Uterus (tissue), 4 donors: ENCODE data around the gene RRAD. TPM values are rescaled to one million over a fixed set of nuclear protein-coding genes. Genes with fewer than 3 reads are reported as not detected.
"Not testable (repeated sequence)": the region's sequence is repeated elsewhere in the genome, so short reads cannot be mapped to it uniquely, and the experiment has no call there.

Source experiments
- DNase-seq, 2 donors: peaks; one replicate each; pipeline ENCODE4 v3.0.0-alpha.2; 2019 to 2020
- H3K27ac ChIP-seq, 2 donors: fragments of 200-600 bp; sonication (generic); 1 replicate in 1 of 2; 2 replicates in 1 of 2; pipeline ENCODE4 v1.5.1; 2016 to 2018
- H3K27me3 ChIP-seq, 2 donors: fragments of 200-600 bp; sonication (generic); one replicate each; pipeline ENCODE4 v1.5.1; 2018 to 2019; ENCODE audit warnings: control low read depth in 1 of 2
- H3K36me3 ChIP-seq, 2 donors: fragments of 200-600 bp; sonication (generic); one replicate each; pipeline ENCODE4 v1.5.1; 2019; ENCODE audit warnings: control low read depth in 1 of 2
- H3K4me1 ChIP-seq, 2 donors: fragments of 200-600 bp; sonication (generic); one replicate each; pipeline ENCODE4 v1.5.1; 2018 to 2019; ENCODE audit warnings: control low read depth in 1 of 2
- H3K4me3 ChIP-seq, 2 donors: fragments of 200-600 bp; sonication (generic); 1 replicate in 1 of 2; 2 replicates in 1 of 2; pipeline ENCODE4 v1.5.1; 2018 to 2019; ENCODE audit warnings: mild to moderate bottlenecking in 1 of 2
- H3K9me3 ChIP-seq, 2 donors: fragments of 200-600 bp; sonication (generic); one replicate each; pipeline ENCODE4 v1.5.1; 2019; ENCODE audit warnings: control low read depth in 1 of 2
- CTCF ChIP-seq, 4 experiments: fragments of 200-600 bp in 2 of 4; fragments of 450-650 bp in 2 of 4; sonication (generic) in 2 of 4; IDR thresholded peaks; one replicate each; pipeline ENCODE4 v1.5.1; 2016 to 2019; ENCODE audit warnings: antibody characterized with exemption in 4 of 4, mild to moderate bottlenecking in 2 of 4, moderate library complexity in 1 of 4
- POLR2A ChIP-seq, 2 donors: fragments of 450-650 bp; IDR thresholded peaks; one replicate each; pipeline ENCODE4 v1.6.1; 2016; ENCODE audit warnings: antibody characterized with exemption in 2 of 2, mild to moderate bottlenecking in 1 of 2, moderate library complexity in 1 of 2
- intact Hi-C: fragments of 100-400 bp; cut with DNase I; formaldehyde crosslinking; loops from one replicate; pipeline ENCODE4 v1.15.1; 2023; ENCODE audit warnings: low total_unique reads
- total RNA-seq, 4 donors: library from RNA; depleted of rRNA in 3 of 4; stranded (reverse); fragments of >200 nt in 3 of 4; gene quantifications; one replicate each; pipeline versions ENCODE4 v1.1.0 to v1.2.4, GENCODE V29; 2014 to 2023
- donor health status: DM: yes; HTN: yes; CAD: no.

The RRAD gene
- total RNA-seq = 10 to 100 TPM in 3 of 4 donors, 1 to 10 TPM in 1; 7.5 to 32.8 (median 18.8) TPM

- Histone ChIP-seq H3K4me1 (peaks cover 0 to 4% of the 10 kb centered on the region in 2 donors), H3K27me3 (no peaks in the 10 kb centered on the region), H3K9me3 (no peaks in the 10 kb centered on the region), H3K27ac (peak within 1 kb of the TSS; percentile 79 to 82), H3K36me3 (no peaks in the 10 kb centered on the region), H3K4me3 (peak within 1 kb of the TSS; percentile 30 to 51)
- peak; percentile 70 to 80 for DNase-seq
- intact Hi-C loops = no loop called here
- TF ChIP-seq CTCF (IDR thresholded peaks at IDR 0.05) (no peak), POLR2A (IDR thresholded peaks at IDR 0.05) (peak; percentile 52 to 61)
These were observed at the start of gene RRAD for GRCh38 chr16:66925322-66925840. TSS of gene RRAD (minus strand) at chr16:66925535. CDS start at chr16:66925179, 356 bp downstream.

GRCh38 chr16:66974932-66975246 lies 49.6 kb upstream of the RRAD start:
- not testable (repeated sequence) for H3K4me3 ChIP-seq, DNase-seq
- intact Hi-C loops = loop anchor here (5.0 kb wide), 1 partner anchor 182 kb away; the partner anchor contains the start of genes FBXL8 and TRADD

GRCh38 chr16:66974156-66974931 lies 49.0 kb upstream of the RRAD start:
- intact Hi-C loops, H3K36me3 ChIP-seq, DNase-seq: not testable (repeated sequence)

More at GRCh38 chr16:66974932-66975246, 49.6 kb upstream of the RRAD start:
- not testable (repeated sequence) for H3K27me3 ChIP-seq, H3K27ac ChIP-seq, H3K9me3 ChIP-seq, H3K36me3 ChIP-seq, H3K4me1 ChIP-seq

GRCh38 chr16:66973716-66974115 lies 48.4 kb upstream of the RRAD start:
- H3K4me1 ChIP-seq = no peaks in the 10 kb centered on the region
- H3K9me3 ChIP-seq = no peaks in the 10 kb centered on the region
- no peaks in the 10 kb centered on the region for H3K27me3 ChIP-seq
- H3K4me3 ChIP-seq = no peak overlapping the region
- intact Hi-C loops = no loop called here
- H3K27ac ChIP-seq = no peak overlapping the region
- no peak for DNase-seq
- no peaks in the 10 kb centered on the region for H3K36me3 ChIP-seq
- TF ChIP-seq POLR2A (IDR thresholded peaks at IDR 0.05) (no peak), CTCF (IDR thresholded peaks at IDR 0.05) (no peak)

More at GRCh38 chr16:66974156-66974931, 49.0 kb upstream of the RRAD start:
- not testable (repeated sequence) for H3K4me1 ChIP-seq, H3K9me3 ChIP-seq, H3K27me3 ChIP-seq, H3K4me3 ChIP-seq, H3K27ac ChIP-seq

GRCh38 chr16:66972983-66973382 lies 47.6 kb upstream of the RRAD start:
- Histone ChIP-seq H3K27me3 (no peaks in the 10 kb centered on the region), H3K4me3 (no peak overlapping the region), H3K36me3 (no peaks in the 10 kb centered on the region), H3K9me3 (no peaks in the 10 kb centered on the region), H3K27ac (no peak overlapping the region), H3K4me1 (no peaks in the 10 kb centered on the region)
- no peak for DNase-seq
- TF ChIP-seq POLR2A (IDR thresholded peaks at IDR 0.05) = no peak
- TF ChIP-seq CTCF (IDR thresholded peaks at IDR 0.05) = no peak
- intact Hi-C loops = no loop called here
